Keratinocyte (primary cell): ENCODE data around the gene ZNF860. TPM values are rescaled to one million over a fixed set of nuclear protein-coding genes. Genes with fewer than 3 reads are reported as not detected.

Experiments
- DNase-seq: peaks from one replicate; pipeline ENCODE4 v3.0.0-alpha.2; 2011; ENCODE audit warnings: low read depth, missing footprints, low spot score
- FAIRE-seq: peaks from 2 replicates; lab custom pipeline; 2011; peaks lifted over from hg19 to GRCh38; lab: Jason Lieb, UNC
- H2AFZ ChIP-seq: 2 replicates; pipeline ENCODE4 v1.6.0; 2012; ENCODE audit warnings: low read length, control low read depth, inconsistent platforms; ENCODE audit not compliant: control insufficient read depth
- H3K27ac ChIP-seq: 2 replicates; pipeline ENCODE4 v1.5.1; 2011; ENCODE audit warnings: low read length; ENCODE audit not compliant: control insufficient read depth, insufficient read depth
- H3K27me3 ChIP-seq: 3 replicates; pipeline ENCODE4 v1.6.0; 2011; ENCODE audit warnings: low read length; ENCODE audit not compliant: control insufficient read depth, insufficient read depth; ENCODE audit errors: extremely low read depth
- H3K36me3 ChIP-seq, 2 experiments: 2 replicates in 1 of 2; 3 replicates in 1 of 2; pipeline ENCODE4 v1.5.1; 2011; ENCODE audit warnings: low read length in 2 of 2, mild to moderate bottlenecking in 1 of 2; ENCODE audit not compliant: control insufficient read depth in 2 of 2, insufficient read depth in 2 of 2; ENCODE audit errors: extremely low read depth in 1 of 2
- H3K4me1 ChIP-seq: 3 replicates; pipeline ENCODE4 v1.5.1; 2011; ENCODE audit warnings: low read length; ENCODE audit not compliant: control insufficient read depth, insufficient read depth; ENCODE audit errors: extremely low read depth
- H3K4me2 ChIP-seq: 3 replicates; pipeline ENCODE4 v1.6.0; 2011; ENCODE audit warnings: low read depth, low read length; ENCODE audit not compliant: control insufficient read depth, insufficient read depth; ENCODE audit errors: extremely low read depth
- H3K4me3 ChIP-seq, 3 experiments: fragments of 200-600 bp in 1 of 3; sonication (generic) in 1 of 3; 2 replicates in 2 of 3; 3 replicates in 1 of 3; pipeline ENCODE4 v1.5.1; 2011 to 2016; ENCODE audit warnings: low read length in 3 of 3, mild to moderate bottlenecking in 3 of 3, control low read depth in 2 of 3, inconsistent platforms in 1 of 3, low read depth in 1 of 3, mixed read lengths in 1 of 3, mixed run types in 1 of 3, moderate library complexity in 1 of 3; ENCODE audit not compliant: control insufficient read depth in 2 of 3, insufficient read depth in 2 of 3; ENCODE audit errors: extremely low read depth in 1 of 3
- H3K79me2 ChIP-seq: 2 replicates; pipeline ENCODE4 v1.6.0; 2012; ENCODE audit warnings: low read length; ENCODE audit not compliant: control insufficient read depth, insufficient read depth
- H3K9ac ChIP-seq: 3 replicates; pipeline ENCODE4 v1.6.0; 2011; ENCODE audit warnings: low read length; ENCODE audit not compliant: control insufficient read depth, insufficient read depth; ENCODE audit errors: extremely low read depth
- H3K9me1 ChIP-seq: 3 replicates; pipeline ENCODE4 v1.6.0; 2011; ENCODE audit warnings: low read length; ENCODE audit not compliant: control insufficient read depth, insufficient read depth; ENCODE audit errors: extremely low read depth
- H3K9me3 ChIP-seq: 2 replicates; pipeline ENCODE4 v1.5.1; 2012; ENCODE audit warnings: low read depth, low read length; ENCODE audit not compliant: control insufficient read depth
- H4K20me1 ChIP-seq: 3 replicates; pipeline ENCODE4 v1.6.0; 2011; ENCODE audit warnings: low read length; ENCODE audit not compliant: control insufficient read depth, insufficient read depth; ENCODE audit errors: extremely low read depth
- EZH2 ChIP-seq: IDR thresholded peaks from one replicate; pipeline ENCODE4 v1.6.1; 2012; ENCODE audit warnings: inconsistent platforms, mild to moderate bottlenecking, low read length, moderate library complexity
- dilution Hi-C: fragments of 300-500 bp; cut with MboI; formaldehyde crosslinking; loops from one replicate; pipeline ENCODE4 v1.7.0; 2020; ENCODE audit warnings: low sequenced_read_pairs; ENCODE audit not compliant: extremely low pct_ligation_motif_present
- polyA plus RNA-seq, 5 experiments: library from polyadenylated mRNA; depleted of rRNA in 3 of 5; stranded (reverse) in 3 of 5; stranded (forward) in 1 of 5; unstranded in 1 of 5; fragments of >200 nt; gene quantifications; 1 replicate in 1 of 5; 2 replicates in 3 of 5; 3 replicates in 1 of 5; pipeline versions ENCODE4 v1.2.1 to v1.2.3, GENCODE V29; 2011 to 2012; ENCODE audit warnings: missing spikeins in 2 of 5, low read depth in 1 of 5, low replicate concordance in 1 of 5
- TF ChIP-seq, protein P1 (sequence below), 3 experiments: IDR thresholded peaks in 1 of 3; conservative IDR thresholded peaks in 1 of 3; optimal IDR thresholded peaks in 1 of 3; 2 replicates in 2 of 3; 3 replicates in 1 of 3; pipeline versions ENCODE3 to v1.5.1; 2011; ENCODE audit warnings: low read length in 3 of 3, mild to moderate bottlenecking in 3 of 3, moderate library complexity in 2 of 3, control low read depth in 1 of 3, inconsistent platforms in 1 of 3; ENCODE audit not compliant: insufficient read depth in 2 of 3; ENCODE audit errors: extremely low read depth in 1 of 3

The ZNF860 gene
- polyA plus RNA-seq, 1 donor (not counting 4 experiments of a cell fraction or from before 2014, with no cell fraction given): 10.3 TPM

GRCh38 chr3:31984321-31984720 is 2.8 kb downstream of the ZNF860 start:
- Histone ChIP-seq H3K36me3 (peaks cover 10 to 19% of the 10 kb centered on the region in 2 experiments), H3K27me3 (no peaks in the 10 kb centered on the region), H3K4me3 (no peak overlapping the region), H3K4me1 (peaks cover 19% of the 10 kb centered on the region), H2AFZ (no peak overlapping the region), H3K27ac (no peak overlapping the region), H3K9me3 (peaks cover 16% of the 10 kb centered on the region), H4K20me1 (no peaks in the 10 kb centered on the region), H3K4me2 (no peak overlapping the region), H3K9ac (no peak overlapping the region), H3K9me1 (no peaks in the 10 kb centered on the region), H3K79me2 (peaks cover 41% of the 10 kb centered on the region)
- dilution Hi-C loops: no loop called here
- DNase-seq (no peak), FAIRE-seq (no peak)
- no peak for TF ChIP-seq EZH2
- TF ChIP-seq, protein P1, sequence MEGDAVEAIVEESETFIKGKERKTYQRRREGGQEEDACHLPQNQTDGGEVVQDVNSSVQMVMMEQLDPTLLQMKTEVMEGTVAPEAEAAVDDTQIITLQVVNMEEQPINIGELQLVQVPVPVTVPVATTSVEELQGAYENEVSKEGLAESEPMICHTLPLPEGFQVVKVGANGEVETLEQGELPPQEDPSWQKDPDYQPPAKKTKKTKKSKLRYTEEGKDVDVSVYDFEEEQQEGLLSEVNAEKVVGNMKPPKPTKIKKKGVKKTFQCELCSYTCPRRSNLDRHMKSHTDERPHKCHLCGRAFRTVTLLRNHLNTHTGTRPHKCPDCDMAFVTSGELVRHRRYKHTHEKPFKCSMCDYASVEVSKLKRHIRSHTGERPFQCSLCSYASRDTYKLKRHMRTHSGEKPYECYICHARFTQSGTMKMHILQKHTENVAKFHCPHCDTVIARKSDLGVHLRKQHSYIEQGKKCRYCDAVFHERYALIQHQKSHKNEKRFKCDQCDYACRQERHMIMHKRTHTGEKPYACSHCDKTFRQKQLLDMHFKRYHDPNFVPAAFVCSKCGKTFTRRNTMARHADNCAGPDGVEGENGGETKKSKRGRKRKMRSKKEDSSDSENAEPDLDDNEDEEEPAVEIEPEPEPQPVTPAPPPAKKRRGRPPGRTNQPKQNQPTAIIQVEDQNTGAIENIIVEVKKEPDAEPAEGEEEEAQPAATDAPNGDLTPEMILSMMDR (optimal IDR thresholded peaks at IDR 0.05 in 1 of 3, IDR thresholded peaks at IDR 0.05 in 1 of 3, conservative IDR thresholded peaks at IDR 0.05 in 1 of 3; ENCODE audit: extremely low read depth in 1 of 3, insufficient read depth in 2 of 3, low read length in 3 of 3): no peak

- Histone ChIP-seq H3K4me1 (peaks cover 15% of the 10 kb centered on the region), H3K36me3 (peaks cover 10 to 18% of the 10 kb centered on the region in 2 experiments), H3K9me3 (peaks cover 21% of the 10 kb centered on the region), H3K27me3 (no peaks in the 10 kb centered on the region), H2AFZ (no peak overlapping the region), H3K79me2 (peaks cover 27% of the 10 kb centered on the region), H4K20me1 (no peaks in the 10 kb centered on the region), H3K4me2 (no peak overlapping the region), H3K27ac (no peak overlapping the region), H3K9me1 (no peaks in the 10 kb centered on the region), H3K4me3 (no peak overlapping the region), H3K9ac (no peak overlapping the region)
- dilution Hi-C loops: no loop called here
- TF ChIP-seq, protein P1 (optimal IDR thresholded peaks at IDR 0.05 in 1 of 3, IDR thresholded peaks at IDR 0.05 in 1 of 3, conservative IDR thresholded peaks at IDR 0.05 in 1 of 3; ENCODE audit: extremely low read depth in 1 of 3, insufficient read depth in 2 of 3, low read length in 3 of 3): no peak
- no peak for TF ChIP-seq EZH2
- FAIRE-seq: no peak
- DNase-seq: no peak
Observed at GRCh38 chr3:31985831-31986230, 4.3 kb downstream of the ZNF860 start.
